Activated CD4-positive, alpha-beta T cell treated with anti-CD3 and anti-CD28 coated beads, Interleukin-2, amount 10 ng/mL, durations not matched to agents 7 days and 5 days (primary cell): ENCODE data around the gene IQCK. TPM values are rescaled to one million over a fixed set of nuclear protein-coding genes. Genes with fewer than 3 reads are reported as not detected.
A peak's percentile ranks its signal among the peaks of the same experiment; 100 is the strongest.

Experiments used
- CTCF ChIA-PET: fragments of 350-600 bp; sonication (Branson Sonifier 250); formaldehyde crosslinking; loops from one replicate; lab custom pipeline; 2021; ENCODE audit warnings: antibody characterized with exemption; lab: Charles Lee
- POLR2A ChIA-PET: fragments of 350-600 bp; sonication (Branson Sonifier 250); formaldehyde crosslinking; loops from one replicate; lab custom pipeline; 2021; ENCODE audit warnings: antibody characterized with exemption; lab: Charles Lee
- DNase-seq: peaks from one replicate; pipeline ENCODE4 v3.0.0-alpha.2; 2020
- H3K27ac Mint-ChIP-seq: one replicate; pipeline ENCODE4 v1.8.0; 2021; ENCODE audit warnings: mild to moderate bottlenecking, moderate library complexity, mixed read lengths
- H3K27me3 Mint-ChIP-seq: one replicate; pipeline ENCODE4 v1.8.0; 2021; ENCODE audit warnings: mixed read lengths
- H3K36me3 Mint-ChIP-seq: one replicate; pipeline ENCODE4 v1.8.0; 2021; ENCODE audit warnings: low read depth, mixed read lengths
- H3K4me1 Mint-ChIP-seq: one replicate; pipeline ENCODE4 v1.8.0; 2021; ENCODE audit warnings: mixed read lengths
- H3K4me3 Mint-ChIP-seq: one replicate; pipeline ENCODE4 v1.8.0; 2021; ENCODE audit warnings: mild to moderate bottlenecking, moderate library complexity, mixed read lengths
- H3K9me3 Mint-ChIP-seq: one replicate; pipeline ENCODE4 v1.8.0; 2021; ENCODE audit warnings: mixed read lengths
- total RNA-seq, 2 experiments: library from RNA; stranded (reverse); gene quantifications; one replicate each; pipeline ENCODE4 v1.2.3, GENCODE V29; 2021

Gene IQCK
- total RNA-seq, 2 experiments from 2014 or later, result 1.1 to 1.5 TPM

GRCh38 chr16:19804538-19805323 is 86.7 kb downstream of the IQCK start:
- ChIA-PET CTCF (interaction anchor here (0.9 to 1.4 kb wide), 2 partner anchors 163 to 221 kb away, joined by 3 to 5 read pairs; no protein-coding TSS in a partner anchor), POLR2A (no interaction called here)
- H3K4me1 Mint-ChIP-seq, result peaks cover 38% of the 10 kb centered on the region

GRCh38 chr16:19805459-19806162 is 87.5 kb downstream of the IQCK start:
- Mint-ChIP-seq H3K36me3 (peaks cover 21% of the 10 kb centered on the region), H3K27me3 (no peaks in the 10 kb centered on the region), H3K4me3 (no peak overlapping the region), H3K9me3 (peaks cover 21% of the 10 kb centered on the region), H3K27ac (peak overlapping the region; percentile 86), H3K4me1 (peaks cover 38% of the 10 kb centered on the region)
- DNase-seq, result no peak
- ChIA-PET POLR2A (no interaction called here), CTCF (interaction anchor here (1.4 kb wide), 1 partner anchor 222 kb away, joined by 5 read pairs; no protein-coding TSS in a partner anchor)

More at GRCh38 chr16:19804538-19805323, 86.7 kb downstream of the IQCK start:
- Mint-ChIP-seq H3K27me3 (no peaks in the 10 kb centered on the region), H3K27ac (peak overlapping the region; percentile 86), H3K4me3 (peak overlapping the region; percentile 45), H3K36me3 (peaks cover 21% of the 10 kb centered on the region), H3K9me3 (peaks cover 21% of the 10 kb centered on the region)
- peak; percentile 59 for DNase-seq

GRCh38 chr16:19808061-19808641 is 90.1 kb downstream of the IQCK start:
- DNase-seq, result no peak
- Mint-ChIP-seq H3K9me3 (peaks cover 23% of the 10 kb centered on the region), H3K4me3 (no peak overlapping the region), H3K27me3 (peaks cover 2% of the 10 kb centered on the region), H3K27ac (no peak overlapping the region), H3K36me3 (peaks cover 21% of the 10 kb centered on the region), H3K4me1 (peaks cover 38% of the 10 kb centered on the region)
- ChIA-PET CTCF (interaction anchor here (0.6 to 1.1 kb wide), 2 partner anchors 10 to 252 kb away, joined by 3 to 5 read pairs; no protein-coding TSS in a partner anchor), POLR2A (no interaction called here)

- no peak for DNase-seq
- Mint-ChIP-seq H3K9me3 (peaks cover 21% of the 10 kb centered on the region), H3K27me3 (peaks cover 2% of the 10 kb centered on the region), H3K36me3 (peaks cover 21% of the 10 kb centered on the region), H3K27ac (no peak overlapping the region), H3K4me1 (peaks cover 35% of the 10 kb centered on the region), H3K4me3 (no peak overlapping the region)
- POLR2A ChIA-PET, result no interaction called here
- CTCF ChIA-PET, result no interaction called here
Observed at GRCh38 chr16:19809121-19809635, 91.1 kb downstream of the IQCK start.

- Mint-ChIP-seq H3K27me3 (peaks cover 2% of the 10 kb centered on the region), H3K36me3 (peaks cover 21% of the 10 kb centered on the region), H3K27ac (peak overlapping the region; percentile 9), H3K4me3 (no peak overlapping the region), H3K9me3 (peaks cover 21% of the 10 kb centered on the region), H3K4me1 (peaks cover 30% of the 10 kb centered on the region)
- ChIA-PET CTCF (no interaction called here), POLR2A (no interaction called here)
- no peak for DNase-seq
Observed at GRCh38 chr16:19809693-19810092, 91.6 kb downstream of the IQCK start.

- no peak overlapping the region for H3K4me3 Mint-ChIP-seq
- peaks cover 10% of the 10 kb centered on the region for H3K9me3 Mint-ChIP-seq
- DNase-seq, result no peak
- ChIA-PET POLR2A (no interaction called here), CTCF (interaction anchor here (0.6 kb wide), 1 partner anchor 215 kb away, joined by 4 read pairs; no protein-coding TSS in a partner anchor)
- H3K36me3 Mint-ChIP-seq, result peaks cover 8% of the 10 kb centered on the region
- H3K27me3 Mint-ChIP-seq, result peaks cover 2% of the 10 kb centered on the region
- no peak overlapping the region for H3K27ac Mint-ChIP-seq
- H3K4me1 Mint-ChIP-seq, result peaks cover 17% of the 10 kb centered on the region
Observed at GRCh38 chr16:19810817-19811731, 93.0 kb downstream of the IQCK start.

GRCh38 chr16:19812986-19813385 is 94.9 kb downstream of the IQCK start:
- peaks cover 15% of the 10 kb centered on the region for H3K4me1 Mint-ChIP-seq
- H3K36me3 Mint-ChIP-seq, result no peaks in the 10 kb centered on the region
- ChIA-PET POLR2A (no interaction called here), CTCF (no interaction called here)
- no peak overlapping the region for H3K4me3 Mint-ChIP-seq
- no peak overlapping the region for H3K27ac Mint-ChIP-seq
- H3K27me3 Mint-ChIP-seq, result peaks cover 2% of the 10 kb centered on the region
- no peak for DNase-seq
- H3K9me3 Mint-ChIP-seq, result peaks cover 2% of the 10 kb centered on the region

GRCh38 chr16:19815418-19815817 is 97.3 kb downstream of the IQCK start:
- H3K27ac Mint-ChIP-seq, result no peak overlapping the region
- no peaks in the 10 kb centered on the region for H3K4me1 Mint-ChIP-seq
- peaks cover 2% of the 10 kb centered on the region for H3K27me3 Mint-ChIP-seq
- H3K9me3 Mint-ChIP-seq, result peaks cover 2% of the 10 kb centered on the region
- no peak overlapping the region for H3K4me3 Mint-ChIP-seq
- POLR2A ChIA-PET, result no interaction called here
- no peak for DNase-seq
- CTCF ChIA-PET, result no interaction called here
- no peaks in the 10 kb centered on the region for H3K36me3 Mint-ChIP-seq

GRCh38 chr16:19817122-19817521 is 99.1 kb downstream of the IQCK start:
- no peaks in the 10 kb centered on the region for H3K36me3 Mint-ChIP-seq
- no peaks in the 10 kb centered on the region for H3K4me1 Mint-ChIP-seq
- POLR2A ChIA-PET, result no interaction called here
- H3K4me3 Mint-ChIP-seq, result no peak overlapping the region
- DNase-seq, result no peak
- CTCF ChIA-PET, result no interaction called here
- peaks cover 2% of the 10 kb centered on the region for H3K9me3 Mint-ChIP-seq
- H3K27ac Mint-ChIP-seq, result no peak overlapping the region
- peaks cover 2% of the 10 kb centered on the region for H3K27me3 Mint-ChIP-seq

GRCh38 chr16:19817875-19818274 is 99.8 kb downstream of the IQCK start:
- no peak overlapping the region for H3K4me3 Mint-ChIP-seq
- no peaks in the 10 kb centered on the region for H3K4me1 Mint-ChIP-seq
- H3K36me3 Mint-ChIP-seq, result no peaks in the 10 kb centered on the region
- POLR2A ChIA-PET, result no interaction called here
- peaks cover 2% of the 10 kb centered on the region for H3K27me3 Mint-ChIP-seq
- no peaks in the 10 kb centered on the region for H3K9me3 Mint-ChIP-seq
- CTCF ChIA-PET, result interaction anchor here (0.9 to 1.4 kb wide), 2 partner anchors 10 to 12 kb away, joined by 3 to 5 read pairs; no protein-coding TSS in a partner anchor
- DNase-seq, result no peak
- no peak overlapping the region for H3K27ac Mint-ChIP-seq

GRCh38 chr16:19822533-19822932 is 104.5 kb downstream of the IQCK start:
- H3K9me3 Mint-ChIP-seq, result no peaks in the 10 kb centered on the region
- H3K27me3 Mint-ChIP-seq, result no peaks in the 10 kb centered on the region
- POLR2A ChIA-PET, result no interaction called here
- no peaks in the 10 kb centered on the region for H3K4me1 Mint-ChIP-seq
- CTCF ChIA-PET, result no interaction called here
- no peak overlapping the region for H3K27ac Mint-ChIP-seq
- H3K4me3 Mint-ChIP-seq, result no peak overlapping the region
- H3K36me3 Mint-ChIP-seq, result no peaks in the 10 kb centered on the region
- DNase-seq, result no peak

GRCh38 chr16:19823322-19823721 is 105.3 kb downstream of the IQCK start:
- Mint-ChIP-seq H3K9me3 (no peaks in the 10 kb centered on the region), H3K4me1 (no peaks in the 10 kb centered on the region), H3K27ac (no peak overlapping the region), H3K27me3 (no peaks in the 10 kb centered on the region), H3K4me3 (no peak overlapping the region), H3K36me3 (no peaks in the 10 kb centered on the region)
- CTCF ChIA-PET, result no interaction called here
- POLR2A ChIA-PET, result no interaction called here
- no peak for DNase-seq
